Effector CD4-positive, alpha-beta T cell (primary cell): ENCODE results near the gene RHOA.

ENCODE experiments used
- DNase-seq: peaks from one replicate; pipeline ENCODE4 v3.0.0-alpha.2; 2020
- total RNA-seq: gene quantifications from one replicate; lab custom pipeline; 2026; lab: John Stamatoyannopoulos, UW

RHOA gene
- 117 reads per million, percentile 85 among the genes with 10 or more reads in this experiment for total RNA-seq

DNA sequence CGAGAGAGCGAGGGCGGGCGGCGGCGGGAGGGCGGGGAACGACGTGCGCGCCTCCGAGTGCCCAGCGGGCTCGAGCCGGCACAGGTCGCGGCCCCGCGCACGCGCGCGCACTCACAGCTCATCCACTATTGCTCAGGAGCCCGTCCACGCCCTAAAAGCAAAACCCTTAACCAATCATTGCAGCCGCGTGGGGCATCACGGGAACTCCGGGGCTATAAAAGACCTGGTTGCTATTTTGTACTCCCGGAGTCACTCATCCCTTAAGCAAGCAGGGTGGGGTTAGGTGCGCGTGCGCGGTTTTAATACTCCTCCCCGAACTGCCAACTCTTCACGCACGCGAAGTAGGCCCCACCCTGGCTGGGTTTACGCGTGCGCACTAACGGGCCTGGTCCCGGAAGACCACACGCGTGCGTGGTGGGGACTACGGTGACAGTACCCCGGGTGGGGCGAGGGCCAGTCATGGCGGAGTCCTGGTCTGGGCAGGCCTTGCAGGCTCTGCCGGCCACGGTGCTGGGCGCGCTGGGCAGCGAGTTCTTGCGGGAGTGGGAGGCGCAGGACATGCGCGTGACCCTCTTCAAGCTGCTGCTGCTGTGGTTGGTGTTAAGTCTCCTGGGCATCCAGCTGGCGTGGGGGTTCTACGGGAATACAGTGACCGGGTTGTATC is at the start of gene RHOA, which contains the start of gene TCTA:
Gene RHOA (minus strand): TSS at position 9 of the 664 bp plus-strand sequence. CDS start 36,387 bp downstream, outside the sequence.
Gene TCTA (plus strand): TSS at position 456 of the 664 bp plus-strand sequence. CDS start 4 bp downstream, at position 460.
- DNase-seq: peak; percentile 99

DNA sequence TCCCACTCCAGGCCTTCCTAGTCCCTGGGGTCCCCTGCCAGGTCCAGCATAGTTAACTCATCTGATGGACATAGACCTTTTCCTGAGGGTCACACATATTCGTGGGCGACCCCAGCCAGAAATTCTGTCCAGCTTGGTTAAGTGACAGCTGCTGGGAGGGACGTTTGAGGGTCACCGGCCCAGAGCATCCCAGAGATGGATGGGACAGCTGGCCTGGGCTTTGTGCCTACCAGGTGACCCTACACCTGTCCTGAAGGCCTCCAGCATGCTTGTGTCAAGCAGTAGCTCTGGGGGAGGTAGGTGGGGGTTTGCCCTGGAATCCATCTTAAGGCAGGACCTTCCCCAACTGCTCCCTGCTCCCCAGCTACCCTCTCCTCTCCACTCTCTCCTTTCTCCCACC is 49.2 kb upstream of the RHOA start:
- DNase-seq: no peak

DNA sequence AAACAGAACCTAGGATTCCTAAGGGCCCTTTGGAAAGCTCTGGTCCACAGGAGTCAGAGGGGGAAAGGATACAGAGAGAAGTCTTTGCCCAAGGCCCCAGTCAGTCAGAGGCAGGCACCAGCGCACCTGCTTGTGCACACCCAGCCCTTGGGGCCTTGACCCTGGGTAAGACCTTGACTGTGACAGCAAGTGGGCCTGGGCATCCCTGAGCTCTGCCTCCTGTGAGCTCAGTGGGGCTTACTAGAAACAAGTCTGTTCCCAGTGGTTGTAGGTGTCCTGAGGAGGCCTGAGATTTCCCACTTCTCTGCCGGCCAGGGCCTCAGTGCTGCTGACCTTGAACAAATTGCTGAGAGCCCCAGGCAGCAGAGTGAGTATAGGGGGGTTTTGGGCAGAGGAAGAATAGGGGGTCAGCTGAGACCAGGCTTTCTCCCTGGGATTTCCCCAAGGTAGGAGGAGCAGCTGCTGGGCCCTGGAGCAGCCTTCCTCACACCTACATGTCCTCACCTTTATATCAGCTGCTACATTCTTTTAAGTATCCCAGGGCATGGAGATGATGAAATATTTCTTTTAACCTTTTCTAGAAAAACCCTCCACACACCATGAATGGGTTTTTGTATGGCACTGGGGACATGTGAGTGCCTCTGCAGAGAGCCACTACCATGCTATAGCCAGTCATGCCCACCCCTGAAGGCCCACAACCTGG is 48.6 kb upstream of the RHOA start:
- no peak for DNase-seq

DNA sequence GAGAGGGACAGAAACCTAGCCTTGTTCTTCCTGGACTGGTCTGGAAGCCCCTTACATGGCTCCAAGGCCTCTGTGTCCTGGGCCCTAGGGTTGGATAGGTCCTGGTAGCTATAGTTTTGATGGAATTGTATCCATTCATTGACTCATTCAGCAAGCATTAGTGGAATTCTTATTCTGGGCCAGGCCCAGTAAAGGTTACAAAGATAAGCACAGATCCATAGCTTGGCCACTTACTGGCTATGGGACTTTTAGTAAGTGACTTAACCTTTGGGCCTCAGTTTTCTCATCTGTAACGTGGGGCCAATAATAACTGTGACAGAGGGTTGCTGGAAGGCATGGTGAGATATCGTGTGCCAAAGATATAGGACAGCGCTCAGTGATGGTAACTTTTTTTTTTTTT is 44.7 kb upstream of the RHOA start:
- DNase-seq: no peak

DNA sequence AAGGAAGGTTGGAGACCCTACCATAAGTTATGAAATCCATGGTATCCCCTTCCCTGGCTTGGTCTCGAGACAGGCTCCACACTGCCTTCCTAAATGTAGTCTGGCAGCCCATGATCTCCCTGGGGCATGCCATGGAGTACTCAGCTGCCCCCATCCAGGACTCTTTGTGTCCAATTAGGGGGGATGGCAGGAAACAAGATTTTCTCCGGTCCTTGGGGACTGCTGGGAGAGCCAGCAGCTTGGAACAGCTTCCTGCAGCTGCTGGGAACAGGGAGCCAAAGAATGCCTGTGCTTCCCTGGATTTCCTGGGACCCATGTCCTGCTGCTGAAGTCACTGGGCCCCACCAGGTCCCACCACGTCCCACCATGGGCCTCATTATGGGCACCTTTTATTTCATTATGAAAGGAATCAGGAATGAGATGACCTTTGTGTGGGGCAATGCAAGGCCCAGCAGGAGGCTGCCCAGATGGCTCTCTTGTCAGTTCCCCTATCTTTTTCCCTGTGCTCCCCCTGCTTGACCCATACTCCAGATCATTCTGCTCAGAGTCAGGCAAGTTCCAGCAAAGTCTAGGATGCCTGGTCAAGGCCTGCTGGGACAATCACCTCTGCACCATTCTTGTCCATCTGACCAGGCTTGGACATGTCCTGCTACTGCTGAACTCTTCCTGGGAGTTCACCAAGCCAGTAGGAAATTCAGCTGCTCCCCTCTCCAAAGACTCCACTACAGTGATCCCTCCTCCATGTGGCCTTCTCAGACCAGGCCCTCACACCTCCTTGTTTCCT is 43.3 kb upstream of the RHOA start:
- no peak for DNase-seq

DNA sequence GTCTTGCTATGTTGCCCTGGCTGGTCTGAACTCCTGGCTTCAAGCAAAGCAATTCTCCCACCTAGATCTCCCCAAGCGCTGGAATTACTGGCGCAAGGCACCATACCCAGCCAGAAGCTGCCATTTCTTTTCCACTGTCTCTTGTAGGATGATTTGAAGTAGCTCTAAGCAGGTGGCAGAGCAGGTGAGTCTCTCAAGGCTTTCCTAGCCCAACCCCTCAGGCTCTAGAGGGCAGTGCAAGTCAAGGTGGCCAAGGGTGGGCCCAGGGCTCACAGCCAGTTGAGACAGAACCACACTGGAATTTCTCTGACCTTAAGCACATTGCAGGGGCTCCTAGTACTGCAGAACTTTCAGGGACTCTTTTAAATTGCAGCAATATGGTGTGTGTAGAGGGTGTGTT is 42.7 kb upstream of the RHOA start:
- no peak for DNase-seq

DNA sequence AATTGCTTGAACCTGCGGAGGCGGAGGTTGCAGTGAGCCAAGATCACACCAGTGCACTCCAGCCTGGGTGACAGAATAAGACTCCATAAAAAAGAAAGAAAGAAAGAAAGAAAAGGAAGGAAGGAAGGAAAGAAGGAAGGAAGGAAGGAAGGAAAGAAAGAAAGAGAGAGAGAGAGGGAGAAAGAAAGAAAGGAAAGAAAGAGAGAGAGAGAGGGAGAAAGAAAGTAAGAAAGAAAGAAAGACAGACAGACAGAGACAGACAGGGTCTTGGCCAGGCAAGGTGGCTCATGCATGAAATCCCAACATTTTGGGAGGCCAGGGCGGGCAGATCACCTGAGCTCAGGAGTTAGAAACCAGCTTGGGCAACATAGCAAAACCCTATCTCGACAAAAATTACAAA is 41.8 kb upstream of the RHOA start:
- no peak for DNase-seq

DNA sequence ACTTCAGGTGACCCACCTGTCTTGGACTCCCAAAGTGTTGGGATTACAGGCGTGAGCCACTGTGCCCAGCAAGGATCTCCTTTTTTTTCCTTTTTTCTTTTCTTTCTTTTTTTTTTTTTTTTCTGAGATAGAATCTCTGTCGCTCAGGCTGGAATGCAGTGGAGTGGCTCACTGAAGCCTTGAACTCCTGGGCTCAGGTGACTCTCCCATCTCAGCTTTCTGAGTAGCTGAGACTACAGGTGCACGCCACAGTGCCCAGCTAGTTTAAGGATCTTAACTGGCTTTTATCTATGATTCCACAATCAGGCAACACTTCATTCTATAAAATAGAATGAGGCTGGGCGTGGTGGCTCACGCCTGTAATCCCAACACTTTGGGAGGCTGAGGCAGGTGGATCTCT is 33.6 kb upstream of the RHOA start:
- no peak for DNase-seq

DNA sequence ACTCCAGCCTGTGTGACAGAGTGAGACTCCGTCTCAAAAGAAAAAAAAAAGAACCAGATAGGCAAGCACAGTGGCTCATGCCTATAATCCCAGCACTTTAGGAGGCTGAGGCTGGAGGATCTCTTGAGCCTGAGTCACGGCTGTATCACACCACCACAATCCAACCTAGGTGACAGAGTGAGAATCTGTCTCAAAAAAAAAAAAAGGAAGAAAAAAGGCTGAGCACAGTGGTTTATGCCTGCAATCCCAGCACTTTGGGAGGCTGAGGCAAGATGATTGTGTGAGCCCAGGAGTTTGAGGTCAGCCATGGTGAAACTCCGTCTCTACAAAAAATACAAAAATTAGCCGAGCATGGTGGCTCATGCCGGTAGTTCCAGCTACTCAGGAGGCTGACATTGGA is 23.0 kb upstream of the RHOA start:
- no peak for DNase-seq

DNA sequence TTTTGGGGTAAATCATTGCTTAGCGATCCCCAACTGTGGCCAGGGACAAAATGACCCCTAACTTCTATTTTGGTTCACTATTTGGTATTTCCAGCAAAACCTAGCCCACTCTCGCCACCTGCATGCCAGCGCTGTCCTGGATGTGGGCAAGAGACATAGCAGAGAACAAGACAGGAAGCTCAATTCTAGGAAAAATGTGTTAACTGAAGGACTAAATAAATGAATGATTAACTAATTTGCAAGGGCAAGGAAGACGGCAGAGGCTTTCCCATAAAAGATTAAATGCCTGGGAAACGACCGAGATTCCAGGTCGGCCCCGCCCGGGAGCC is 16.9 kb upstream of the RHOA start:
- DNase-seq: no peak

DNA sequence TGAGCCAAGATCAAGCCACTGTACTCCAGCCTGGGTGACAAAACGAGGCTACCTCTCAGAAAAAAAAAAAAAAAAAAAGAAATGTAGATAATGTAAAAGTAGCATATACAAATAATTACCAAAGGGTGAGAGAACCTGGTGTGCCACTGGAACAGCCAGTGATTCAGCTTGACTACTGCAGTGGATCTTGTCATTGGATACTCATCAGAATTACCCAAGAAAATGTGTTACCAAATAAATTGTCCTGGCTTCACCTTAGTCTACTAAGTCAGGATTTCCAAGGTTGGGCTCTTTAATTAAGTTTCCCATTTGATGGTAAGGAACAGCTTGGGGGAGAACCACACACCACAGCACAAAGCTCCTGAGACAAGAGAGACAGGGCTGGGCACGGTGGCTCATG is 15.8 kb upstream of the RHOA start:
- DNase-seq: no peak

DNA sequence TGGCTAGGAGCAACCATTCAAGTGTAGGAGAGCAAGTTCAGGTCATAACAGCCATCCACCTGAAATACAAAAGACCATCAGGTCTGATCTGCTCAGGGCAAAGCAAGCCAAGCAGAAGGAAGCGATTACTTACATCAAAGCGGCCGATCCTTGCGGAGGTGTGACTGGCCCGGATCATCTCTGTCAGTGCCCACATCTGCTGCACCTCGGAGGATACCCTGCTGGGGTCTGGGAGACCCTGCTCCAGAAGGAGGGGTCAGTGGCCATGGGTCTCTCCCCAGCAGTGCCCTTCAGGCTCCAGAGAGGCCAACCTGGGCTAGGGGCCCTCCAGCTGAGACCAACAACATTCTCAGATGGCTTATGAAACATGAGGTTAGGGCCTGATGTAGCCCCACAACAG is 13.0 kb upstream of the RHOA start:
- DNase-seq: no peak

DNA sequence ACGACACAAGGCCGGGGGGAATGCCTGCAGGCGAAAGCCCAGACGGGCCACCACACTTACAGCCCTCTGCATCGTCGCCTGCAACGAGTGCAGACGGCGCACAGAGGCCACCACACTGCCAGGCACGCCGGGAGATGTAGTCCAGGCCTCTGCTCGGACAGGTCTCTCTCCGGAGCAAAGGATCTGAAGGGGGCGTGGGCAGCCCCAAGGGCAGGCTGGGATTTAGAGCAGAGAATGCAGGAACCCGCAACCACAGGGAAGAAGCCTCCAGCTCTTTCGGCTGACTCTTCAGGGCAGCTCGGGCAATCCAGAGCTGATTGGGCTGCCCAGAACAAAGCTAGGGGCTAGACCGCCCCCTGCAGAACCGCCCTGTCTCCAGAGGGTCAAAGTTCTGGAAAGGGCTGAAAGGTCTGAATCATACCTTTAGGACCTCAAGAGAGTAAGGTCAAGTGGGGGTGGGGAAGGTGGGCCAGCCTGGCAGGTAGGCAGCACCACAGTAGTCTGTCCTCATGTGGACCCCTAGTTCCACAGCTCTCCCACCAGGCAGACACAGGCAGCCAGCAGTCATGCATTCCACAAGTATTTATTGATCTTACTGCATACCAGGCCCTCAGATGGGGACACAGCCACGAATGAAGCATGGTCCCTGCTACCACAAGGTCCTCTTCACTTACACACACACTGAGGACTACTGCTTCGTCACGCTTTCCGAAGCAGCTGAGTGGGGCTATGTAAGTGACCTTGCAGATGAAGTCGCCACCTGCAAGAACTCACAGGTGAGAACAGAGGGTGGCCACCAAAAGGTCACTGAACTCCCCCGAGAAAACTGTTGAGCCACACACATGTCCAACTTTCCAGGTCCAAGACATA is 10.8 kb upstream of the RHOA start, which contains the start of gene AMT:
Gene AMT (minus strand): TSS at position 95 of the 870 bp plus-strand sequence. CDS start 23 bp downstream, at position 72.
- no peak for DNase-seq

DNA sequence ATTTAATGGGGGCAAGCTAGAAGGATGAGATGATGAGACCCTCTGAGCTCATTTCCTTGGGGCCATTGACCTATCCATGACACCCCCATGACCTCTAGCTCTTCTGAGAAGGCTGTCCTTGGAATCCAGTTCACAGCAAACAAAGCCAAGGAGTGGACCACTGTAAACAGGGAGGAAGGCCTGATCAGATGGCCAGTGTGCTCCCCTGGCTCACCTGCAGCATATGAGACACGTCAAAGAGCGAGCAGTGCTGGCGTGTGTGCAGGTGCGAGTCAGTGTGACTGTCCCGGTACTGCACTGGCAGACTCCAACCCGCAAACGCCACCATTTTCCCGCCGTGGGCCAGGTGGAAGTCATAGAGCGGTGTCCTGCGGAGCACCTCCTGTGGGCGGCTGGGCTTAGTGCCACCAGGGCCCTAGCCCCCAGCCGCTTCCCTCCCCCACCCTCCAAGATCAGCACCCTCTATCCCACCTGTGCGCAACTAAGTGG is 10.2 kb upstream of the RHOA start:
- no peak for DNase-seq

DNA sequence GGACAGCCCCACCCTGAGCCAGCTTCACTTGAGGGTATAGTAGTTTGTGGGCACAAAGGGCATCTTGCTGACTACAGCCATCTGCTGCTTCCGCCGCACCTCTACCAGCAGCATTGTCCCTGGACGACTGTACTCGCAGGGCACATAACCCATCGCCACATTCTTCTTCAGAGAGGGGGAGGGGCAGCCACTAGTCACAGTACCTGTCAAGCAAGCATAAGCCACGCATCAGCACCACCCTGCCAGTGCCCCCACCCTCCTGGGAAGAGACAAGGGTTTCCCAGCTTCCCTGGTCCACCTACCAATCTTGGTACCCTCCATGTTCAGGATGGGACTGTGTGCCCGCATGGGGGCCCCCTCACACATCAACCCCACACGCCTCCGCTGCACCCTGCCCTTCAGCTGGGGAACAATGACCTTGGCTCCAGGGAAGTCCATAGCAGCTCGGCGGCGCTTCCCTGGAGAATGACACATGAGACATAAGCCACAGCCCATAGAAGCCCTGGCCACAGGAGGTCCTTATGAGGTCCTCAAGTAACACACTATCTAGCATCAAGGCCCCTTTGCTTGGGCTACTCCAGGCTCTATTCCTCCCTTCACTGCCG is 5.8 kb upstream of the RHOA start:
- no peak for DNase-seq

DNA sequence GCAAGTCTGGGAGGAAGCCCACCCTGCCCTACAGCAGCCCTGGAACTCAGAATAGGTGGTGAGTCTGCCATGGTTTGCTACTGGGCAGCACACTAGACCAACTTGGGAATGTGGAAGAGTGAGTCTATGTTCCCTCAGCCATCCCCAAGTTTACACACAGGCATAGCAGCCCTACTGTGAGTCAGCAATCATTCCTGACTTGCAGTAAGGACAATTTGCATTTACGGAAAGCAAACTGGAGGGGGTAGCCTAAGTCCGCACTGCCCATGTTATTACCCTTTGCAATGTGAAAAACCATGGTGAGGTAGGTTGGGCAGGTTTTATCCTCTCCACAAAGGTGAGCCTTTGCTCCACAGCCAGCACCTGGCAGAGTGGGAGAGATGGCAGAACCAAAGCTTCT is 5.1 kb upstream of the RHOA start:
- no peak for DNase-seq

DNA sequence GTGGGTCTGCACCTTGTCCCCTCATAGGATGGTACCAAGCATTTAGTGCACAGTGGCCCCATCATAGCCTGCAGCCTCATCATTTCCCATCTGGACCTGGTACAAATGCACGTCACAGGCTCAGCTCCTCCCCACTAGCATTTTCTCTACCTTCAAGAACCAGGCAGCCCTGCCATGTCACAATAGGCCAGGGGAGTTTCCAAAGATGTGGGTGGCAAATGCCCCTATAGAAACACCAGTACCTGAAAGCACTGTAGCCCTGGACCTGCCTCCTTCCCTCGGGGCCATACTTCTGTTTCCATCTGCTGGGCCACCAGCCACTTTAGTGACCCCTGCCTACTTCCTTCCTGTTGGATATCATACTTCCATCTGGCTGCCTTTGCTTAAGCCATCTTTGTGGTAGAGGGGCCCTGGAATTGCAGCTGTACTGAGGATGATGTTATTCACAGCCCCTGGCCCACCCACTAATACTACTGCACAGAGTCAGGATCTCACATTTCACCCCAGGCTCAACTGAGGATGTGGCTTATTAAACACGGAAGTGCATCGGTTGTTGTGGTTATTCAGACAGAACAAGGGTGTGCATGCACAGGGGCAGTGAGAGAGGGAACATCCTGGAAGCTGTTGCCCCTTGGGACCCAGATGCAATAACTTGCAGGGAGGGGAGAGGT is 4.3 kb upstream of the RHOA start:
- peak; percentile 61 for DNase-seq

DNA sequence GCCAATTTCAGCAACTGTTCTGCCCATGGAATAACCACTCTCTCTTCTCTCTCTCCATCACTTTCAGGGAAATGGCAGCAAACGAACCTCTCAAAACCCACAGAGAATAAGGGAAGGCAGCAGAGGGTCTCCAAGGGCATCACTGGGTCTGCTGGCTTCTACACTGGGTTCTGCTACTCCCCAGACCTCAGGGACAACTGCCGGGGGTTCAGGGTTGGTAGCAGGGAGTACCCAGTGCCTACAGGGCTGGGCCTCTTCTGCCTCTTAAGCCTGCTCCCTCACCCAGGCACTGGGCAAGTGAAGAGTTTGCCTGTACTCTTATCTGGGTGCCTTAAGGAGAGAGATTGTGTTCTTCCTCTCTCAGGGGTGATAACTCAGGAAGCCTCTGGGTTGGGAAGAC is 3.0 kb upstream of the RHOA start:
- no peak for DNase-seq

DNA sequence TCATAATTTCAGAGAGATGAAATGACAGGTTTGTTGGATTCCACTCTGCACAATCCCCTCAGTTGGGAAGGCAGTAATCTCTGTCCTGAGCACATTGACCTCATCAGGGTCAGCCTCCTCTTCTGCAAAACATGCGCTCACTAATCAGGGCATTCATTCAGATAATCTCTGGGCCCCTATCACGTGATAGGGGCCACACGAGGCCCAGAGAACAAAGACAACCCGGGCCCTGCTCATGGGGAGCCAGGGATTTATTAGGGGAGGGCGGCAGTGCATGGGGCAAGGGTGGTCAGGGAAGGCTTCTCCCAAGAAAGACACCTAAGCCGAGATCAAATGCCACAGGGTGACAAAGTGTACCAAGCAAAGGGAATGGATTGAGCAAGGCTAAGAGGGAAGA is 1.6 kb upstream of the RHOA start:
- DNase-seq: no peak

DNA sequence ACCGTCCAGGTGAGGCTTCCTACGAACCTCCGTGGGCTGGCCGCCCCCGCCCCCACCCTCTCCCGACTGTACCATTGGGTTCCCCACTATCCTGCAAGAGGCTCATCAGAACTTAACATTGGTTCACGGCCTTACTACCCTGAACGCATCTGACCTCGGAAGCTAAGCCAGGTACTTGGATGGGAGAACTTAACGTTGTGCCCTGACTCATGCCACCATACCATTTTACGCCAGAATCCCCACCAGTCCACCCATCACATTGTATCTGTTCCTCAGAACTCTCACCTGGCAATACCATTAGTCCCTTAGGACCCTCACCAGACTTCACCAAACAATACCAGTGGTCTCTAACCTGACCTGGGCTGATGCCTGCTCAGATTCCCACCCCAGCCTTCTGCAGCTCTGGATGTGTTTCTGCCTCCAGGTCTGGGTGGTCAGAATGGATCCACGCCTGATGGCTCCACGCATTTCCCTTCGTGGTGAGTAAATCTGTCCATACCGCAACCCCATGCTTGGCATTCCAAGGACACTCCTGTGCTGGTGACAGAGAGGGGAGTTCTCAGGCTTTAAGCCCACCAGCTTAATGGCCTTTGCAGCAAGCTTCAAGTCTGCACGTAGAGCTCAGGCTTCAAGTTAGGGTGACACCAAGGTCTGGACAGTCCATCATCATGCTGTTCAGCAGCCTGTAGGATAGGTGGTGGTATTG is 1.0 kb upstream of the RHOA start:
- no peak for DNase-seq

DNA sequence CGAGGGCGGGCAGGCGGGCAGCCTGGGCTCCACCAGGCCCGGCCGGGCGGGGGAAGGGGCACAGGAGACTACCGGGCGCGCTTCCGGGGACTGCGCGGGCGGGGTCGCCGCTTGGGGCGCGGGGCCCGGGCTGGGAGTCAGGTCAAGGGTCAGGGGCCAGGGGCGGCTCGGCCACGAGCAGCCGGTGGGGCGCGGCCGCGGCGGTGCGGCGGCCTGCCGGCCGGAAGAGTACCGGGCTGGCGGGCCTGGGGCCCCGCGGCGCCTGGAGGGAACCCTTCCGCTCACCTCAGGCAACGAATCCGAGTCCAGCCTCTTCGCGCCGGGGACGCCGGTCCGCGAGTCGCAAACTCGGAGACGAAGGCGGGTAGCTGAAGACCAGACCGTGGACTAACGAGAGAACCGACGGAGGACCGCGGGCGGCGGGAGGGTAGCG is 225 bp downstream of the RHOA start:
- peak; percentile 42 for DNase-seq
